IMR-90 (cell line): ENCODE data around the gene GSTO1. TPM values are rescaled to one million over a fixed set of nuclear protein-coding genes. Genes with fewer than 3 reads are reported as not detected.

ENCODE experiments used
- ATAC-seq: fragments of 200-7000 bp; cut with Tn5 transposase; 2 replicates; pipeline ENCODE4 v1.9.1; 2020; ENCODE audit warnings: low read depth, mild to moderate bottlenecking, moderate library complexity
- BruUV-seq: library from RNA; stranded (reverse); fragments of 400-500 nt; replicated peaks from 2 replicates; lab custom pipeline; 2021; lab: Mats Ljungman, UMichigan
- CTCF ChIA-PET: fragments of 300-600 bp; formaldehyde crosslinking; extraction: SDS; loops from one replicate; lab custom pipeline; 2021; ENCODE audit warnings: antibody characterized with exemption; lab: Yijun Ruan, JAX
- POLR2A ChIA-PET: fragments of 300-600 bp; sonication (Branson Sonifier 250); formaldehyde crosslinking; loops from one replicate; lab custom pipeline; 2022; ENCODE audit warnings: antibody characterized with exemption; ENCODE audit not compliant: unreplicated experiment; lab: Charles Lee
- DNase-seq: peaks from one replicate; pipeline ENCODE4 v3.0.0; 2013
- H2AFZ ChIP-seq: replicated peaks from 2 replicates; pipeline ENCODE3; 2013; ENCODE audit warnings: low read length, mild to moderate bottlenecking; ENCODE audit not compliant: poor library complexity
- H2AK5ac ChIP-seq: 2 replicates; pipeline ENCODE4 v1.6.1; 2013; ENCODE audit warnings: low read depth, low read length, inconsistent platforms
- H2AK9ac ChIP-seq: replicated peaks from 2 replicates; pipeline ENCODE3; 2013; ENCODE audit warnings: mild to moderate bottlenecking, low read depth, low read length, moderate library complexity; ENCODE audit not compliant: poor library complexity
- H2BK120ac ChIP-seq: 2 replicates; pipeline ENCODE4 v1.6.1; 2013; ENCODE audit warnings: low read depth, low read length, inconsistent platforms
- H2BK15ac ChIP-seq: 3 replicates; pipeline ENCODE4 v1.6.1; 2013; ENCODE audit warnings: low read depth, low read length, inconsistent platforms
- H2BK20ac ChIP-seq: 2 replicates; pipeline ENCODE4 v1.6.1; 2013; ENCODE audit warnings: low read depth, mild to moderate bottlenecking, inconsistent platforms, low read length, moderate library complexity
- H2BK5ac ChIP-seq: 2 replicates; pipeline ENCODE4 v1.6.1; 2013; ENCODE audit warnings: mild to moderate bottlenecking, low read depth, low read length, inconsistent platforms; ENCODE audit not compliant: poor library complexity, severe bottlenecking
- H3K14ac ChIP-seq: replicated peaks from 2 replicates; pipeline ENCODE4 v1.6.1; 2013; ENCODE audit warnings: low read depth, low read length, inconsistent platforms
- H3K18ac ChIP-seq: 2 replicates; pipeline ENCODE4 v1.6.1; 2013; ENCODE audit warnings: low read depth, low read length, control low read depth
- H3K23ac ChIP-seq: 2 replicates; pipeline ENCODE4 v1.6.1; 2013; ENCODE audit warnings: low read depth, low read length, inconsistent platforms
- H3K27ac ChIP-seq: 2 replicates; pipeline ENCODE4 v1.5.1; 2013; ENCODE audit warnings: mild to moderate bottlenecking, control low read depth, low read length; ENCODE audit not compliant: insufficient read depth
- H3K27me3 ChIP-seq: 2 replicates; pipeline ENCODE4 v1.6.1; 2013; ENCODE audit warnings: low read length; ENCODE audit not compliant: control insufficient read depth, insufficient read depth
- H3K36me3 ChIP-seq: 2 replicates; pipeline ENCODE4 v1.6.1; 2013; ENCODE audit warnings: low read length, mixed read lengths; ENCODE audit not compliant: control insufficient read depth, insufficient read depth
- H3K4ac ChIP-seq: 2 replicates; pipeline ENCODE4 v1.6.1; 2013; ENCODE audit warnings: low read depth, low read length, inconsistent platforms
- H3K4me1 ChIP-seq: 2 replicates; pipeline ENCODE4 v1.6.1; 2013; ENCODE audit warnings: low read length, mixed read lengths; ENCODE audit not compliant: control insufficient read depth, insufficient read depth
- H3K4me2 ChIP-seq: 2 replicates; pipeline ENCODE4 v1.6.1; 2013; ENCODE audit warnings: low read depth, mild to moderate bottlenecking, control low read depth, low read length, moderate library complexity
- H3K4me3 ChIP-seq: 2 replicates; pipeline ENCODE4 v1.5.1; 2013; ENCODE audit warnings: low read depth, mild to moderate bottlenecking, control low read depth, low read length, moderate library complexity; ENCODE audit not compliant: insufficient read depth
- H3K56ac ChIP-seq: 2 replicates; pipeline ENCODE4 v1.6.1; 2013; ENCODE audit warnings: low read length, inconsistent platforms; ENCODE audit not compliant: insufficient read depth; ENCODE audit errors: extremely low read depth
- H3K79me1 ChIP-seq, 2 experiments: 2 replicates each; pipeline ENCODE4 v1.6.1; 2013; ENCODE audit warnings: low read length in 2 of 2, inconsistent platforms in 1 of 2, low read depth in 1 of 2
- H3K9ac ChIP-seq: 2 replicates; pipeline ENCODE4 v1.6.1; 2013; ENCODE audit warnings: low read depth, low read length, control low read depth
- H3K9me1 ChIP-seq: 2 replicates; pipeline ENCODE4 v1.6.1; 2013; ENCODE audit warnings: low read length, inconsistent platforms; ENCODE audit not compliant: insufficient read depth
- H3K9me3 ChIP-seq: 2 replicates; pipeline ENCODE4 v1.6.1; 2013; ENCODE audit warnings: low read length; ENCODE audit not compliant: control insufficient read depth, insufficient read depth
- H4K20me1 ChIP-seq: 2 replicates; pipeline ENCODE4 v1.6.1; 2013; ENCODE audit warnings: low read length, inconsistent platforms; ENCODE audit not compliant: insufficient read depth
- H4K5ac ChIP-seq: 2 replicates; pipeline ENCODE4 v1.6.1; 2013; ENCODE audit warnings: mild to moderate bottlenecking, low read depth, low read length, control low read depth
- H4K8ac ChIP-seq, 2 experiments: 2 replicates each; pipeline ENCODE4 v1.6.1; 2013; ENCODE audit warnings: low read depth in 2 of 2, low read length in 2 of 2, control low read depth in 1 of 2, inconsistent platforms in 1 of 2
- H4K91ac ChIP-seq: 2 replicates; pipeline ENCODE4 v1.6.1; 2013; ENCODE audit warnings: low read depth, low read length, inconsistent platforms; ENCODE audit not compliant: insufficient read depth
- RAD21 ChIP-seq: IDR thresholded peaks from 2 replicates; pipeline ENCODE4 v1.6.1; 2012; ENCODE audit warnings: low read length, improper control_type of control experiment
- SMC3 ChIP-seq: fragments of 150-350 bp; IDR thresholded peaks from 2 replicates; pipeline ENCODE4 v1.6.1; 2016; ENCODE audit warnings: low read depth, mild to moderate bottlenecking, antibody characterized with exemption, low read length, moderate library complexity
- WGBS, 2 experiments: methylation state at CpG; one replicate each; pipeline versions ENCODE4 v1.1.5 to v1.1.7; 2013; ENCODE audit warnings: missing lambda C conversion rate in 2 of 2; ENCODE audit not compliant: insufficient read length in 1 of 2; ENCODE audit errors: extremely low coverage in 2 of 2; 5-methylcytosine and 5-hydroxymethylcytosine counted together
- dilution Hi-C: fragments of 300-500 bp; cut with HindIII; formaldehyde crosslinking; loops from one replicate; pipeline ENCODE4 v1.14.3; 2018; ENCODE audit warnings: low sequenced_read_pairs; ENCODE audit not compliant: unreplicated experiment
- in situ Hi-C: fragments of 300-500 bp; cut with MboI; formaldehyde crosslinking; loops from 3 replicates; pipeline ENCODE4 v1.14.3; 2019; ENCODE audit warnings: low sequenced_read_pairs, inconsistent platforms, mixed read lengths
- intact Hi-C: fragments of 100-400 bp; cut with micrococcal nuclease; formaldehyde crosslinking; loops from 2 replicates; pipeline ENCODE4 v1.10.0; 2022
- polyA plus RNA-seq, 3 experiments: library from polyadenylated mRNA; depleted of rRNA; stranded (reverse); fragments of >200 nt; gene quantifications; 2 replicates each; pipeline ENCODE4 v1.2.3, GENCODE V29; 2012; ENCODE audit warnings: low replicate concordance in 1 of 3
- total RNA-seq: library from RNA; depleted of rRNA; stranded (reverse); fragments of >200 nt; gene quantifications from 2 replicates; pipeline ENCODE4 v1.2.3, GENCODE V29; 2012
- TF ChIP-seq, protein P1 (sequence below): conservative IDR thresholded peaks from 2 replicates; pipeline ENCODE4 v1.5.1; 2012; ENCODE audit warnings: mild to moderate bottlenecking, low read depth, low read length, improper control_type of control experiment
- TF ChIP-seq, protein P2 (sequence below): fragments of 150-350 bp; IDR thresholded peaks from 2 replicates; pipeline ENCODE4 v1.6.1; 2017; ENCODE audit warnings: mild to moderate bottlenecking, antibody characterized with exemption, low read length, low read depth

GSTO1 gene
- total and polyA plus RNA-seq, 2 of the 4 experiments (the other 2 are of a cell fraction): 186 to 258 TPM

DNA sequence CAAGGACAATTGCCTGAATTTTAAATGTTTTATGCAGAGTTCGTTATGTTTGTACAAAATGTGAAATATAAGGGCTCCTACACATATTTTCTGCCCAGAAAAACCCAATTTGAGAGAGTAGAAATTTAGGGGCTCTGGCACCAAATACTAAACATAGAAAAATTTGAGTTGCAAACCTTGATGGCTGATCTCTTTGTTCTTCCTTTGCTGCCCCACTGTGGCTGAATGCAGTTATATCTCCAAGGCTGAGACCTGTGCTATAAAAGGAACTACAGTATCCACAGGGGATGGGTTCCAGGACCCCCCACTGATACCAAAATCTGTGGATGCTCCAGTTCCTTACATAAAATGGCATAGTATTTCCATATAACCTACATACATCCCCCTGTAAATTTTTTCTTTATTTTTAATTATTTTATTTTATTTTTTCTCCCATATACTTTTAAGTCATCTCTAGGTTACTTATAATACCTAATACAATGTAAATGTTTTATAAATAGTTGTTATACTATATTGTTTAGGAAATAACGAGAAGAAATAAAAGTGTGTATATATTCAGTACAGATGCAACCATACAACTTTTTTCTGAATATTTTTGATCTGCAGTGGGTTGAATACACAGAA lies 45.0 kb upstream of the GSTO1 start:
- Histone ChIP-seq H2AK5ac (no peak overlapping the region), H3K4me1 (no peaks in the 10 kb centered on the region), H2BK15ac (no peak overlapping the region), H3K9me3 (no peaks in the 10 kb centered on the region), H2BK120ac (no peak overlapping the region), H3K14ac (no peak overlapping the region), H3K36me3 (no peaks in the 10 kb centered on the region), H3K23ac (no peak overlapping the region), H4K8ac (no peak overlapping the region), H2BK20ac (no peak overlapping the region), H4K91ac (no peak overlapping the region), H3K9ac (no peak overlapping the region), H3K4me2 (no peak overlapping the region), H3K56ac (no peak overlapping the region), H3K27ac (no peak overlapping the region), H2AFZ (no peak overlapping the region), H3K27me3 (peaks cover 29% of the 10 kb centered on the region), H2BK5ac (no peak overlapping the region), H2AK9ac (no peak overlapping the region), H3K4me3 (no peak overlapping the region), H3K79me1 (no peaks in the 10 kb centered on the region), H3K9me1 (no peaks in the 10 kb centered on the region), H4K5ac (no peak overlapping the region), H3K18ac (no peak overlapping the region), H4K20me1 (no peaks in the 10 kb centered on the region), H3K4ac (no peak overlapping the region)
- no CpG with 5 or more reads among the region's 2 CpGs for WGBS, 2 experiments
- dilution Hi-C loops (no loop called here), intact Hi-C loops (loop anchor here (1.0 to 5.0 kb wide), 6 partner anchors 87 to 497 kb away; partner anchors contain the start of genes SFR1 and SLK), in situ Hi-C loops (loop anchor here (5.0 to 25.0 kb wide), 3 partner anchors 167 to 497 kb away; no protein-coding TSS in a partner anchor)
- no TSS peak for BruUV-seq
- TF ChIP-seq, protein P1, sequence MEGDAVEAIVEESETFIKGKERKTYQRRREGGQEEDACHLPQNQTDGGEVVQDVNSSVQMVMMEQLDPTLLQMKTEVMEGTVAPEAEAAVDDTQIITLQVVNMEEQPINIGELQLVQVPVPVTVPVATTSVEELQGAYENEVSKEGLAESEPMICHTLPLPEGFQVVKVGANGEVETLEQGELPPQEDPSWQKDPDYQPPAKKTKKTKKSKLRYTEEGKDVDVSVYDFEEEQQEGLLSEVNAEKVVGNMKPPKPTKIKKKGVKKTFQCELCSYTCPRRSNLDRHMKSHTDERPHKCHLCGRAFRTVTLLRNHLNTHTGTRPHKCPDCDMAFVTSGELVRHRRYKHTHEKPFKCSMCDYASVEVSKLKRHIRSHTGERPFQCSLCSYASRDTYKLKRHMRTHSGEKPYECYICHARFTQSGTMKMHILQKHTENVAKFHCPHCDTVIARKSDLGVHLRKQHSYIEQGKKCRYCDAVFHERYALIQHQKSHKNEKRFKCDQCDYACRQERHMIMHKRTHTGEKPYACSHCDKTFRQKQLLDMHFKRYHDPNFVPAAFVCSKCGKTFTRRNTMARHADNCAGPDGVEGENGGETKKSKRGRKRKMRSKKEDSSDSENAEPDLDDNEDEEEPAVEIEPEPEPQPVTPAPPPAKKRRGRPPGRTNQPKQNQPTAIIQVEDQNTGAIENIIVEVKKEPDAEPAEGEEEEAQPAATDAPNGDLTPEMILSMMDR: peak; percentile 64
- peak; percentile 74 for TF ChIP-seq SMC3
- peak; percentile 68 for TF ChIP-seq RAD21
- TF ChIP-seq, protein P2, sequence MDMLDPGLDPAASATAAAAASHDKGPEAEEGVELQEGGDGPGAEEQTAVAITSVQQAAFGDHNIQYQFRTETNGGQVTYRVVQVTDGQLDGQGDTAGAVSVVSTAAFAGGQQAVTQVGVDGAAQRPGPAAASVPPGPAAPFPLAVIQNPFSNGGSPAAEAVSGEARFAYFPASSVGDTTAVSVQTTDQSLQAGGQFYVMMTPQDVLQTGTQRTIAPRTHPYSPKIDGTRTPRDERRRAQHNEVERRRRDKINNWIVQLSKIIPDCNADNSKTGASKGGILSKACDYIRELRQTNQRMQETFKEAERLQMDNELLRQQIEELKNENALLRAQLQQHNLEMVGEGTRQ: no peak
- ChIA-PET CTCF (no interaction called here), POLR2A (no interaction called here)
- ATAC-seq: peak; percentile 79
- DNase-seq: peak; percentile 39
